ENCODE data around the gene APBA1. TPM values are rescaled to one million over a fixed set of nuclear protein-coding genes. Genes with fewer than 3 reads are reported as not detected.

The APBA1 gene
- total and polyA plus RNA-seq, 9 of the 15 experiments (the other 6 are each of a cell fraction or from before 2014, with no cell fraction given) = 0.01 to 0.02 TPM; not detected in 7

DNA sequence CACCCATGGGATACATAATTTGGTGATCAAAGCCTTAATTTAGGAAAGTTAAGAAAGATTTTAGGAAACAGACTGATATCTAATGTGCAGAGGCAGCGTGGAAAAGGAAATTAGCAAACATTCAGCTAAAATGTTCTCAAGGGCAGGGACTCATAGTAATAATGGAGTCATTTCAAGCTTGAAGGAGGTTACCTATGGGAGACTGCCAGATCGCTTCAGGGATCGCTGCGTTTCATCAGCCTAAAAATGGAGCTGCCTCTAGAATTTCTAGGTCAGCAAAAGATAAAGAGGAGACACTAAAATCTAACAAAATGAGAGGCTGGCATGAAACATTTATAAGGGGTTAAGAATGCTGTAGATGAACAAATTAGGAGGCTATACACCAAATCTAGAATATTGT is 115.5 kb downstream of the APBA1 start (continued):
- TF ChIP-seq CHD7 (IDR thresholded peaks at IDR 0.05; ENCODE audit: low read depth, low read length) = no peak
- TF ChIP-seq, protein P1, sequence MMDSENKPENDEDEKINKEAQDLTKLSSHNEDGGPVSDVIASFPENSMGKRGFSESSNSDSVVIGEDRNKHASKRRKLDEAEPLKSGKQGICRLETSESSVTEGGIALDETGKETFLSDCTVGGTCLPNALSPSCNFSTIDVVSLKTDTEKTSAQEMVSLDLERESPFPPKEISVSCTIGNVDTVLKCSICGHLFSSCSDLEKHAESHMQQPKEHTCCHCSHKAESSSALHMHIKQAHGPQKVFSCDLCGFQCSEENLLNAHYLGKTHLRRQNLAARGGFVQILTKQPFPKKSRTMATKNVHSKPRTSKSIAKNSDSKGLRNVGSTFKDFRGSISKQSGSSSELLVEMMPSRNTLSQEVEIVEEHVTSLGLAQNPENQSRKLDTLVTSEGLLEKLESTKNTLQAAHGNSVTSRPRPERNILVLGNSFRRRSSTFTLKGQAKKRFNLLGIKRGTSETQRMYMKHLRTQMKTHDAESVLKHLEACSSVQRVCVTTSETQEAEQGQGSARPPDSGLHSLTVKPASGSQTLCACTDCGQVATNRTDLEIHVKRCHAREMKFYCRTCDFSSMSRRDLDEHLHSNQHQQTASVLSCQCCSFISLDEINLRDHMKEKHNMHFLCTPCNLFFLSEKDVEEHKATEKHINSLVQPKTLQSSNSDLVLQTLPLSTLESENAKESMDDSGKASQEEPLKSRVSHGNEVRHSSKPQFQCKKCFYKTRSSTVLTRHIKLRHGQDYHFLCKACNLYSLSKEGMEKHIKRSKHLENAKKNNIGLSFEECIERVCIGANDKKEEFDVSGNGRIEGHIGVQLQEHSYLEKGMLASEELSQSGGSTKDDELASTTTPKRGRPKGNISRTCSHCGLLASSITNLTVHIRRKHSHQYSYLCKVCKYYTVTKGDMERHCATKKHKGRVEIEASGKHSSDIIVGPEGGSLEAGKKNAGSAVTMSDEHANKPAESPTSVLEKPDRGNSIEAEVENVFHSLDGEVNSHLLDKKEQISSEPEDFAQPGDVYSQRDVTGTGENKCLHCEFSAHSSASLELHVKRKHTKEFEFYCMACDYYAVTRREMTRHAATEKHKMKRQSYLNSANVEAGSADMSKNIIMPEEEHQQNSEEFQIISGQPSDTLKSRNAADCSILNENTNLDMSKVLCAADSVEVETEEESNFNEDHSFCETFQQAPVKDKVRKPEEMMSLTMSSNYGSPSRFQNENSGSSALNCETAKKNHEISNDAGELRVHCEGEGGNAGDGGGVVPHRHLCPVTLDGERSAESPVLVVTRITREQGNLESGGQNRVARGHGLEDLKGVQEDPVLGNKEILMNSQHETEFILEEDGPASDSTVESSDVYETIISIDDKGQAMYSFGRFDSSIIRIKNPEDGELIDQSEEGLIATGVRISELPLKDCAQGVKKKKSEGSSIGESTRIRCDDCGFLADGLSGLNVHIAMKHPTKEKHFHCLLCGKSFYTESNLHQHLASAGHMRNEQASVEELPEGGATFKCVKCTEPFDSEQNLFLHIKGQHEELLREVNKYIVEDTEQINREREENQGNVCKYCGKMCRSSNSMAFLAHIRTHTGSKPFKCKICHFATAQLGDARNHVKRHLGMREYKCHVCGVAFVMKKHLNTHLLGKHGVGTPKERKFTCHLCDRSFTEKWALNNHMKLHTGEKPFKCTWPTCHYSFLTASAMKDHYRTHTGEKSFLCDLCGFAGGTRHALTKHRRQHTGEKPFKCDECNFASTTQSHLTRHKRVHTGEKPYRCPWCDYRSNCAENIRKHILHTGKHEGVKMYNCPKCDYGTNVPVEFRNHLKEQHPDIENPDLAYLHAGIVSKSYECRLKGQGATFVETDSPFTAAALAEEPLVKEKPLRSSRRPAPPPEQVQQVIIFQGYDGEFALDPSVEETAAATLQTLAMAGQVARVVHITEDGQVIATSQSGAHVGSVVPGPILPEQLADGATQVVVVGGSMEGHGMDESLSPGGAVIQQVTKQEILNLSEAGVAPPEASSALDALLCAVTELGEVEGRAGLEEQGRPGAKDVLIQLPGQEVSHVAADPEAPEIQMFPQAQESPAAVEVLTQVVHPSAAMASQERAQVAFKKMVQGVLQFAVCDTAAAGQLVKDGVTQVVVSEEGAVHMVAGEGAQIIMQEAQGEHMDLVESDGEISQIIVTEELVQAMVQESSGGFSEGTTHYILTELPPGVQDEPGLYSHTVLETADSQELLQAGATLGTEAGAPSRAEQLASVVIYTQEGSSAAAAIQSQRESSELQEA (IDR thresholded peaks at IDR 0.05; ENCODE audit: low read depth) = no peak
- no peak for TF ChIP-seq ZNF253 (CRISPR knock-in tag; conservative IDR thresholded peaks at IDR 0.05)
- no peak for TF ChIP-seq BRCA1 (IDR thresholded peaks at IDR 0.05)
- no peak for TF ChIP-seq BRCA1 (CRISPR knock-in tag; IDR thresholded peaks at IDR 0.05)
- TF ChIP-seq, protein P2, sequence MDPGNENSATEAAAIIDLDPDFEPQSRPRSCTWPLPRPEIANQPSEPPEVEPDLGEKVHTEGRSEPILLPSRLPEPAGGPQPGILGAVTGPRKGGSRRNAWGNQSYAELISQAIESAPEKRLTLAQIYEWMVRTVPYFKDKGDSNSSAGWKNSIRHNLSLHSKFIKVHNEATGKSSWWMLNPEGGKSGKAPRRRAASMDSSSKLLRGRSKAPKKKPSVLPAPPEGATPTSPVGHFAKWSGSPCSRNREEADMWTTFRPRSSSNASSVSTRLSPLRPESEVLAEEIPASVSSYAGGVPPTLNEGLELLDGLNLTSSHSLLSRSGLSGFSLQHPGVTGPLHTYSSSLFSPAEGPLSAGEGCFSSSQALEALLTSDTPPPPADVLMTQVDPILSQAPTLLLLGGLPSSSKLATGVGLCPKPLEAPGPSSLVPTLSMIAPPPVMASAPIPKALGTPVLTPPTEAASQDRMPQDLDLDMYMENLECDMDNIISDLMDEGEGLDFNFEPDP (CRISPR knock-in tag; IDR thresholded peaks at IDR 0.05) = no peak
- no peak for TF ChIP-seq CHCHD3 (CRISPR knock-in tag; IDR thresholded peaks at IDR 0.05)
- no peak for TF ChIP-seq ZSCAN29 (IDR thresholded peaks at IDR 0.05)
